ENCODE data around the gene RPL37.

Gene RPL37

GRCh38 chr5:40847525-40847924, 12.5 kb upstream of the RPL37 start:
- no peaks in the 10 kb centered on the region for H3K4me1 ChIP-seq (ENCODE audit: insufficient read depth, low read length)
- no peaks in the 10 kb centered on the region for H3K9me3 ChIP-seq (ENCODE audit: control insufficient read depth, insufficient read depth, low read length)
- H3K9ac ChIP-seq (ENCODE audit: low read depth, low read length), result no peak overlapping the region

DNA sequence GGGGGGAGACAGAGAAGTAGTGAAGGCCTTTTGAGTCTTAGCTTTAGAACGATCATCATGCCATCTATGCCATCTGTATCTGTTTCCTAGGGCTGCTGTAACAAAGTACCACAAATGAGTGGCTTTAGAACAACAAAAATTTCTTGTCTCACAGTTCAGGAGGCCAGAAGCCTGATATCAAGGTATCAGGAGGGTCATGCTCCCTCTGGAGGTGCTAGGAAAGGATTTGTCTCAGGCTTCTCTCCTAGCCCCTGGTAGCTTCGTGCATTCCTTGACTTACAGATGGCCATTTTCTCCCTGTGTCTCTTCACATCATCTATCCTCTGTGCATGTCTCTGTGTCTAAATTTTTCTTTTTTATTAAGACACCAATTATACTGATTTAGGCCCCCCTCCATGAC, 11.3 kb upstream of the RPL37 start:
- no peaks in the 10 kb centered on the region for H3K9me3 ChIP-seq (ENCODE audit: control insufficient read depth, insufficient read depth, low read length)
- H3K36me3 ChIP-seq (ENCODE audit: insufficient read depth, low read length), result no peaks in the 10 kb centered on the region
- no peaks in the 10 kb centered on the region; the same call in 1 of the 2 replicates for H3K4me1 ChIP-seq (ENCODE audit: insufficient read depth, low read length)
- H3K9ac ChIP-seq (ENCODE audit: low read depth, low read length), result no peak overlapping the region

More at GRCh38 chr5:40847525-40847924, 12.5 kb upstream of the RPL37 start:
- no peaks in the 10 kb centered on the region for H3K36me3 ChIP-seq (ENCODE audit: insufficient read depth, low read length)

- H3K36me3 ChIP-seq (ENCODE audit: insufficient read depth, low read length), result no peaks in the 10 kb centered on the region
- no peaks in the 10 kb centered on the region for H3K9me3 ChIP-seq (ENCODE audit: control insufficient read depth, insufficient read depth, low read length)
- no peak overlapping the region for H3K9ac ChIP-seq (ENCODE audit: low read depth, low read length)
- peaks cover 8% of the 10 kb centered on the region for H3K4me1 ChIP-seq (ENCODE audit: insufficient read depth, low read length)
These were observed 9.5 kb upstream of the RPL37 start for GRCh38 chr5:40844565-40844964.

DNA sequence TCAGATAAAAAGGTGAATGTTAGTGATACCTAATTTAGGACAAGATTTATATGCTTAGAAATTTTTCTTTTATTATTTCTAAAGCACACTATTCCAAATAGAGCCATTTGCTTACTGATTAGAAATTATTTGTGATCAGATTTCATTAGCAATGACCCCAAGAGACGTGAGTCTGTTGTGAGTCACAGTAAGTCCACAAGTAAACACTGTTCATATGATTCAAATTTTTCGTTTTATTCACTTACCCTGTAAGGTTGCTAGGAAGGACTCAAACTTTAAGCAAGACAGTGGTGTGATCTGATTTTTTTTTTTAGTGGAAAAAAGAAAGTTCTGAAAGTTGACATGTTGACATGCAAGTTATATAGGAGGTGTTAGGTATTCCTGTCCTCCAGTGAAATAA, 7.3 kb upstream of the RPL37 start:
- Histone ChIP-seq H3K36me3 (ENCODE audit: insufficient read depth, low read length) (no peaks in the 10 kb centered on the region), H3K9ac (ENCODE audit: low read depth, low read length) (no peak overlapping the region), H3K9me3 (ENCODE audit: control insufficient read depth, insufficient read depth, low read length) (no peaks in the 10 kb centered on the region), H3K4me1 (ENCODE audit: insufficient read depth, low read length) (peaks cover 8% of the 10 kb centered on the region)

GRCh38 chr5:40841068-40841805, 6.2 kb upstream of the RPL37 start, which contains the start of gene CARD6:
CARD6 (plus strand) TSS chr5:40841367; CDS start chr5:40841383, 16 bp downstream.
- no peaks in the 10 kb centered on the region for H3K9me3 ChIP-seq (ENCODE audit: control insufficient read depth, insufficient read depth, low read length)
- peak within 1 kb of the TSS; percentile 75 for H3K9ac ChIP-seq (ENCODE audit: low read depth, low read length)
- no peaks in the 10 kb centered on the region for H3K36me3 ChIP-seq (ENCODE audit: insufficient read depth, low read length)
- H3K4me1 ChIP-seq (ENCODE audit: insufficient read depth, low read length), result peaks cover 12% of the 10 kb centered on the region

DNA sequence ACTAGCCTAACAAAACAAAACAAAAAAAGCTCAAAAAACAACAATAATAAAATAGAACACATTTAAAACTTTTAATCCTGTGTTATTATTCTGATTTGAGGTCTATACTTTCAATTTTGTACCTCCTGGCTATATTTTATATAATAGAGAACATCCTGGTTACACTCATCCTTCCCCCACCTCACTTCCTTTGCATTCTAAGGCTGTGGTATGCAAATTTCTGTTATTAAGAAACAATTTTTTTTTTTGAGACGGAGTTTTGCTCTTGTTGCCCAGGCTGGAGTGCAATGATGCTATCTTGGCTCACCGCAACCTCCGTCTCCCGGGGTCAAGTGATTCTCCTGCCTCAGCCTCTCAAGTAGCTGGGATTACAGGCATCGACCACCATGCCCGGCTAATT, 3.1 kb upstream of the RPL37 start:
- H3K9me3 ChIP-seq (ENCODE audit: control insufficient read depth, insufficient read depth, low read length), result no peaks in the 10 kb centered on the region
- no peak overlapping the region for H3K9ac ChIP-seq (ENCODE audit: low read depth, low read length)
- H3K36me3 ChIP-seq (ENCODE audit: insufficient read depth, low read length), result peaks cover 15% of the 10 kb centered on the region
- H3K4me1 ChIP-seq (ENCODE audit: insufficient read depth, low read length), result peaks cover 18% of the 10 kb centered on the region

DNA sequence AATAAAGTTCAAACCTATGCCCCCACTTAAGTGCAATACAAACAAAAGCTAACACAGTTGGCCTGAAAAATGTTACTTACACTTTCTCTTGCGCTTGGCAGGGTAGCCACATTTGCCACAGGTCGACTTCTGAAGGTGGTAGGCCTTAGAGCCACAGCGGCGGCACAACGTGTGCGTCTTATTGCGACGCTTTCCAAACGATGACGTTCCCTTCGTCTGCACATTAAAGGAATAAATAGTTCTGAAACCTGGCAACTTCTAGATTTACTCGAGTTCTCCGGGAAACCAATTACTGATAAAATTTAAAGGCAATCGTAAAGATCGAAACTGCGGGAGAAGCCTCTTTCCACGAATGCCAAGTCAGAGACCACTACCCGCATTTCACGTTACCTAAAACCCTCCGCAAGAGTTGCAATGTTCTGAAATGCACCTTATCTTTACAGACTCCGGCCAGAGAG, 602 bp downstream of the RPL37 start:
- Histone ChIP-seq H3K36me3 (ENCODE audit: insufficient read depth, low read length) (peaks cover 47% of the 10 kb centered on the region), H3K4me1 (ENCODE audit: insufficient read depth, low read length) (peaks cover 15% of the 10 kb centered on the region), H3K9me3 (ENCODE audit: control insufficient read depth, insufficient read depth, low read length) (no peaks in the 10 kb centered on the region)

DNA sequence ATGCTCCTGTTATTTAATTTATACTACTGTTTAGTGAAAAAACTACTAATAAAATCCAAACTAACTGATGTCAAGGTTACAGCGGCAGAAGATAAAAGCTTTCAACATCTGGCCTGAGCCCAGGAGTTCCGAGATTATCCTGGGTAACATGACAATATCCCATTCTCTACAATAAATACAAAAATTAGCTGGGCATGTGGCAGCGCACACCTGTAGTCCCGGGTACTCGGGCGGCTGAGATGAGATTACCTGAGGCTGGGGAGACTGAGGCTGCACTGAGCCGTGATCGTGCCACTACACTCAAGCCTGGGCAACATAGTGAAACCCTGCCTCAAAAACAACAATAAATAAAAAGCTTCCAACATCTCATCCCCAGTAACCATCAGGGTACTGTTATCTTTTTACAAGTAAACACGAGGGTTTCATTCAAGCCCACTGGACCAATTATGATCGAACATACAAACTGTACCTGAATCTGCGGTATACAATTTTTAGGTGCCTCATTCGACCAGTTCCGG, 1.3 kb downstream of the RPL37 start:
- peak overlapping the region; percentile 92 for H3K9ac ChIP-seq (ENCODE audit: low read depth, low read length)
- peaks cover 15% of the 10 kb centered on the region for H3K4me1 ChIP-seq (ENCODE audit: insufficient read depth, low read length)
- peaks cover 54% of the 10 kb centered on the region for H3K36me3 ChIP-seq (ENCODE audit: insufficient read depth, low read length)
- no peaks in the 10 kb centered on the region for H3K9me3 ChIP-seq (ENCODE audit: control insufficient read depth, insufficient read depth, low read length)

More for the DNA sequence above, 602 bp downstream of the RPL37 start:
- H3K9ac ChIP-seq (ENCODE audit: low read depth, low read length), result peak overlapping the region; percentile 92

DNA sequence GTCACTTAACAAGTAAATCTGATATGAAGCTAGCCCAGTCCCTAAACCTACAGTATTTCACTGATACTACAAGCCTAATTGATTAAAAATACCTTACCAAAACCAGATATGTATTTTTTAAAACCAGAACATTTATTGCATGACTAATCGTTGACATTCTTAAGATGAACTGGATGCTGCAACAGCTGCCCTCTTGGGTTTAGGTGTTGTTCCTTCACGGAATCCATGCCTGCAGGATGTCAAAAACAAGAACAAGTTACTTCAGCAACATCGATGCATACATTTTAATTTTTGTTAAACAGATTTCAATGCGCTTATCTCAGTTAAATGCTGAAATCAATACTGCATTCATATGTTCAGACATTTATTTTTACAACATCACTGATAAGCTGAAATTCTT, 2.7 kb downstream of the RPL37 start:
- Histone ChIP-seq H3K9me3 (ENCODE audit: control insufficient read depth, insufficient read depth, low read length) (no peaks in the 10 kb centered on the region), H3K4me1 (ENCODE audit: insufficient read depth, low read length) (peaks cover 15% of the 10 kb centered on the region), H3K36me3 (ENCODE audit: insufficient read depth, low read length) (peaks cover 66% of the 10 kb centered on the region), H3K9ac (ENCODE audit: low read depth, low read length) (no peak overlapping the region)

GRCh38 chr5:40831346-40832210, 3.4 kb downstream of the RPL37 start:
- Histone ChIP-seq H3K4me1 (ENCODE audit: insufficient read depth, low read length) (peaks cover 11% of the 10 kb centered on the region), H3K9me3 (ENCODE audit: control insufficient read depth, insufficient read depth, low read length) (no peaks in the 10 kb centered on the region), H3K36me3 (ENCODE audit: insufficient read depth, low read length) (peaks cover 71% of the 10 kb centered on the region), H3K9ac (ENCODE audit: low read depth, low read length) (no peak overlapping the region)

DNA sequence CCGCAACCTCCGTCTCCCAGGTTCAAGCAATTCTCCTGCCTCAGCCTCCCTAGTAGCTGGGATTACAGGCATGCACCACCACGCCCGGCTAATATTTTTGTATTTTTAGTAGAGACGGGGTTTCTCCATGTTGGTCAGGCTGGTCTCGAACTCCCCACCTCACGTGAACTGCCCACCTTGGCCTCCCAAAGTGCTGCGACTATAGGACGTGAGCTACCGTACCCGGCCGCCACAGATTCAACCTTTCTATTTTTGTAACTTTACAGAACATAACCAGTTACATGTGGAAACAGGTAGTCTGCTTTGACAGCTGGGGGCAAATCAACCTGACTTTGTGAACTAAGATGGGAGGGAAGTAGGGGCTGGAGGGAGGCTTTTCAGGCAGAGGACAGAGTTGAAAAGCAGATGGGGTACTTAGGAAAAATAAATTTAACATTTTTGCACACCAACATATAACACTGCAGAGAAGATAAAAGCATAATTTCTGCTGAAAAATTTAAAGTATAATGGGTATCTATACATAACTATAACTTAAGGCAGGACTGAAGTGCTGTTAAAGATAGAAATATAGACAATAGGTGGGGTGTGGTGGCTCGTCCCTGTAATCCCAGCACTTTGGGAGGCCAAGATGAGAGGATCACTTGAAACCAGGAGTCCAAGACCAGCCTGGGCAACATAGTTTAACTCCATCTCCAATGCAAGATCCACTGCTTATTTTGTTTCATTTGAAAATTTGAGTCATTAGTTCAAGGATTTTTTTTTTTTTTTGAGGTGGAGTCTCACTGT, 5.1 kb downstream of the RPL37 start:
- H3K4me1 ChIP-seq (ENCODE audit: insufficient read depth, low read length), result peaks cover 8% of the 10 kb centered on the region
- no peak overlapping the region for H3K9ac ChIP-seq (ENCODE audit: low read depth, low read length)
- no peaks in the 10 kb centered on the region for H3K9me3 ChIP-seq (ENCODE audit: control insufficient read depth, insufficient read depth, low read length)
- peaks cover 71% of the 10 kb centered on the region for H3K36me3 ChIP-seq (ENCODE audit: insufficient read depth, low read length)

DNA sequence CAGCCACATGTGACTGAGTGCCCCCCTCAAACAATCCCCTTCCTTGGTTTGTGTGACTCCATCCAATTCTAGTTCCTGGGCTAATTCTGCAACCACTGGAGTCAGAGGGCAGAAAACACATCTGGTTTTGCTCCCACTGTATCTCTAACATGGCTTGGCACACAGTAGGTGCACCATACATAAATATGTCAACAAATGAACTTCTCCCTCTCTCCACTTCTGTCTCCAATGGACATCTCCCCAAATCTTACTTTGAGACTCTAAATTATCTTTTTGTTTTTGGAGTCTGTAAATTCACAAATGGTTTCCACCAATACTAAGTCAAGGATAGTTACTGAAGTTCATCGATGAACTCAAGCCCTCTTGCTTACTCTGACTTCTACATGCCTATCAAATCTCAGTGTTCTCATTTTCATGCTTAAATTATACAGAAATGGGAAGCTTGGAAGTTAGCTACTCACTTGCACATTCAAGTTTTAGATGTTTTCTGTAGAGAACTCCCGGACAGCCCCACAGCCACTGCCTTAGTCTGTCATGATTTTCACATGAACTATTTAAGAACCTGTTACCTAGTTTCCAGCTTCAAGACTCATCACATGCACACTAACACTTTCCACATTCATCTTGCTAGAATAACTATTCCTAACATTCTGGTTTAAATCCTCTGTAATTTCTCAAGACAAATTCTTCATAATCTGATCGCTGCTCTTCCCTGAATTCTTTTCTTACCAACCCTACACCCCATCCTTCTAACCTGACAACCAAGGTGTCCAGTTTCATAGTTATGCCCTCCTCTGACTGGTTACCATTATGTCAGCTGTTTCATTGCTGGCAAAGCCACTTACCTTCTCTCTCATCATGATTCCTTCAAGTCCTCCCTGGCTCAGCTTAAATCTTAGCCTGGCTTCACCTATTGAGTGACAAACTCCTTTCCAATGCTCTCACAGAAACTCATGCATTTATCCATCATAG, 6.0 kb downstream of the RPL37 start:
- Histone ChIP-seq H3K9me3 (ENCODE audit: control insufficient read depth, insufficient read depth, low read length) (no peaks in the 10 kb centered on the region), H3K9ac (ENCODE audit: low read depth, low read length) (no peak overlapping the region), H3K4me1 (ENCODE audit: insufficient read depth, low read length) (peaks cover 8% of the 10 kb centered on the region), H3K36me3 (ENCODE audit: insufficient read depth, low read length) (peaks cover 66% of the 10 kb centered on the region)

DNA sequence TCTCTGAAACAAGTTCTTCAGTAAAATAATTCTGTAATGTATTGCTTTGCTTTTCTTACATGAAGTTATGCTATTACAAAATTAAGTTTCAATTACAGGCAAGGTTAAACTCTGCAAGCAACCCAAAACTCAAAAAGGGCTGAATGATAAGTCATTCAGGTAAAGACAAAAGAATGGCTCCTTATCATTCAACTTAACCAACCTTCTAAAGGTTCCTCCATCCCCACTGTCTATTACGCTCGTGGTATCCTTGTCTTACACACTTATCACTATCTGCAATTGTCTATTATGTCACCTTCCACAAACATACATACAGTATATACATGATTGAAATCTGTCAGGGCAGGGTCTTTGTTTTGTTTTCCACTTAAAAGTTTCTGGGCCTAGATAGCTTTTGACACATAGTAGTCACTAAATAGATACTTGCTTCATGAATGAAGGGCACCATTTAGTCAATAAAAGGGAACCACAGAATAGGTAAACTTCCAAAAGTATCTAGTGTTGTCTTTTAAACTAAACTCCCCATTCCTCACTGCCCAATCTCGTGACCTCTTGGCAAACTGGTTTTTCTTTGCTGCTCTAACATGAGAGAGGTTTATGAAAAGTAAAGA, 6.9 kb downstream of the RPL37 start:
- H3K9me3 ChIP-seq (ENCODE audit: control insufficient read depth, insufficient read depth, low read length), result no peaks in the 10 kb centered on the region
- peaks cover 5% of the 10 kb centered on the region for H3K4me1 ChIP-seq (ENCODE audit: insufficient read depth, low read length)
- peaks cover 57% of the 10 kb centered on the region for H3K36me3 ChIP-seq (ENCODE audit: insufficient read depth, low read length)
- no peak overlapping the region for H3K9ac ChIP-seq (ENCODE audit: low read depth, low read length)
